HEK293T (cell line): ENCODE measurements around the gene TBC1D22A.

Experiments used
- BHLHE40 ChIP-seq: fragments of 450-650 bp; IDR thresholded peaks from 2 replicates; pipeline ENCODE4 v1.6.1; 2016; ENCODE audit warnings: mild to moderate bottlenecking, moderate library complexity, borderline replicate concordance
- FOXK2 ChIP-seq: fragments of 450-650 bp; IDR thresholded peaks from 2 replicates; pipeline ENCODE4 v1.6.1; 2016; ENCODE audit warnings: mild to moderate bottlenecking
- NFRKB ChIP-seq: fragments of 450-650 bp; IDR thresholded peaks from 2 replicates; pipeline ENCODE4 v1.6.1; 2016; ENCODE audit warnings: mild to moderate bottlenecking, moderate library complexity

- TF ChIP-seq BHLHE40: no peak
- no peak for TF ChIP-seq NFRKB
- TF ChIP-seq FOXK2: no peak
Observed at GRCh38 chr22:47011859-47012258, 249.4 kb downstream of the TBC1D22A start.
